GM12892 (cell line): ENCODE results near the gene NUDT8.

ENCODE experiments used
- POLR2A ChIP-seq: IDR thresholded peaks from 2 replicates; pipeline ENCODE4 v1.6.1; 2011; ENCODE audit warnings: low read depth, low read length, control low read depth
- POLR2AphosphoS5 ChIP-seq: IDR thresholded peaks from 2 replicates; pipeline ENCODE4 v1.6.1; 2011; ENCODE audit warnings: low read depth, low read length, control low read depth
- TAF1 ChIP-seq: IDR thresholded peaks from 2 replicates; pipeline ENCODE4 v1.6.1; 2011; ENCODE audit warnings: low read depth, mild to moderate bottlenecking, control low read depth, low read length, borderline replicate concordance

DNA sequence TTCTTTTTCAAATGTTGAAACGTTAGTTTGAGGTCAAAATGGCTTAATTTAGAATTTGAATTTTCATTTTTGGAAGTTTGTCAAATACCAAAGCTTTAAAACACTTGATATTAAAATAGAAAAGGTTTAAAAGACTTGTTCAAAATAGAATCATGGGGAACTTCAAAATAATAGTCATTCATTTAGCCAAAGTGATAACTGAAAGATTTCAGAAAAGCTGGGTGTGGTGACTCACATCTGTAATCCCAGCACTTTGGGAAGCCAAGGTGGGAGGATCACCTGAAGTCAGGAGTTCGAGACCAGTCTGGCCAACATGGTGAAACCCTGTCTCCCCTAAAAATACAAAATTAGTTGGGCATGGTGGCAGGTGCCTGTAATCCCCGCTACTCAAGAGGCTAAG, 35.3 kb downstream of the NUDT8 start:
- TF ChIP-seq TAF1 (no peak), POLR2A (no peak), POLR2AphosphoS5 (no peak)
